IMR-90 (cell line): ENCODE results near the gene CDNF.

Experiments
- CEBPB ChIP-seq: IDR thresholded peaks from 2 replicates; pipeline ENCODE4 v1.6.1; 2012; ENCODE audit warnings: low read depth, low read length, improper control_type of control experiment
- MAZ ChIP-seq: IDR thresholded peaks from 2 replicates; pipeline ENCODE4 v1.6.1; 2012; ENCODE audit warnings: low read depth, mild to moderate bottlenecking, low read length, improper control_type of control experiment, moderate library complexity, borderline replicate concordance
- TF ChIP-seq, protein P1 (sequence below): conservative IDR thresholded peaks from 2 replicates; pipeline ENCODE4 v1.5.1; 2012; ENCODE audit warnings: mild to moderate bottlenecking, low read depth, low read length, improper control_type of control experiment

DNA sequence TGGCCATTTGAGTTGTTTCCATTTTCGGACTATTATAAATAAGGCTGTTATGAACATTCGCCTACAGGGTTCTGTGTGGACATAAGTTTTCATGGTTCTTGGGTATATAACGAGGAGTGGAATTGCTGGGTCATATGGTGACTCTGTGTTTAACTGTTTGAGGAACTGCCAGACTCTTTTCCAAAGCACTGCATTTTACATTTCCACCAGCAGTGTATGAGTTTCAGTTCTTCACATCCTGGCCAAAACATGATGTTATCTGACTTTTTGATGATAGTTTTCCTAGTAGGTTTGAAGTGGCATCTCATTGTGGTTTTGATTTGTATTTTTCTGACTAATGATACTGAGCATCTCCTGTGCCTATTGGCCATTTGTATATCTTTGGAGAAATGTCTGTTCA is 46.2 kb upstream of the CDNF start:
- TF ChIP-seq MAZ (no peak), CEBPB (no peak)
- TF ChIP-seq, protein P1, sequence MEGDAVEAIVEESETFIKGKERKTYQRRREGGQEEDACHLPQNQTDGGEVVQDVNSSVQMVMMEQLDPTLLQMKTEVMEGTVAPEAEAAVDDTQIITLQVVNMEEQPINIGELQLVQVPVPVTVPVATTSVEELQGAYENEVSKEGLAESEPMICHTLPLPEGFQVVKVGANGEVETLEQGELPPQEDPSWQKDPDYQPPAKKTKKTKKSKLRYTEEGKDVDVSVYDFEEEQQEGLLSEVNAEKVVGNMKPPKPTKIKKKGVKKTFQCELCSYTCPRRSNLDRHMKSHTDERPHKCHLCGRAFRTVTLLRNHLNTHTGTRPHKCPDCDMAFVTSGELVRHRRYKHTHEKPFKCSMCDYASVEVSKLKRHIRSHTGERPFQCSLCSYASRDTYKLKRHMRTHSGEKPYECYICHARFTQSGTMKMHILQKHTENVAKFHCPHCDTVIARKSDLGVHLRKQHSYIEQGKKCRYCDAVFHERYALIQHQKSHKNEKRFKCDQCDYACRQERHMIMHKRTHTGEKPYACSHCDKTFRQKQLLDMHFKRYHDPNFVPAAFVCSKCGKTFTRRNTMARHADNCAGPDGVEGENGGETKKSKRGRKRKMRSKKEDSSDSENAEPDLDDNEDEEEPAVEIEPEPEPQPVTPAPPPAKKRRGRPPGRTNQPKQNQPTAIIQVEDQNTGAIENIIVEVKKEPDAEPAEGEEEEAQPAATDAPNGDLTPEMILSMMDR, result no peak
